ENCODE data around the gene SCP2.

Gene SCP2

DNA sequence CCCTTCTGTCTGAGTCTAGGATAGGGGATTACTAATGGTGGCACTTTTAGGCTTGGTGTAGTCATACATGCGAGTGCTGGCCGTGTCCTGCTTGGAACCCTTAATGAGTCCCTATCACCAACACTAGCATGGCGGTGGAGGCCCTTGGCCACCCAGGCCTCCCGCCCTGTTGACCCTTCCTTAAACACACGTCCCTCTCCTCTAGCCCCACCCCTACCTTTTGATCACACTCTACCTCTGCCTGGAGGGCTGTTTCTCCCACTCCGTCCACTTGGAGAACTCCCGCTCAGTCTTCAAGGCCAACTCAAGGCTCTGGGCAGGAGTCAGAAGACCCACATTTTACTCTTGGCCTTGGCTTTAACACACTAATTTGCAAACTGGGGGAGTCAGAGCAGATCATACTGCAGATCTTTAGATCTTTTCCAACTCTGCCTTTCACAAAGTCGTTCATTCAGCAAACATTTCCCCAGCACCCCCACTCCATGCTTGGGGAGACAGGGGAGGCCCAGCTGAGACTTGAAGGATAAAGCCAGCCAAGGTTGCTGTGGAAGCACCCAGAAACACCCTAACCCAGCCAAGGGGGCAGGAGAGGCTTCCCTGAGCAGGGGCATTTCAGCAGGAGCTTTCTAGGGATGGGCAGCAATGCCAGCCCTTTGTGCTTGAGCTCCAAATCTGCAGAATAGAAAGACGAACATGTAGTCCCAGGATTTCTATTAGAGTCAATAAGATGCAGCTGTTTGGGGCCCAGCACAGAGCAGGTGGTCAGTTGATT lies 136.9 kb downstream of the SCP2 start:
- Histone ChIP-seq H3K9me3 (ENCODE audit: control insufficient read depth in 2 of 2, low read length in 2 of 2) (no peaks in the 10 kb centered on the region), H3K9ac (ENCODE audit: low read depth in 1 of 2, low read length in 2 of 2) (no peak overlapping the region), H3K36me3 (ENCODE audit: control insufficient read depth in 2 of 2, insufficient read depth in 2 of 2, low read length in 2 of 2) (no peaks in the 10 kb centered on the region), H3K4me1 (ENCODE audit: control insufficient read depth in 2 of 2, insufficient read depth in 2 of 2, low read length in 2 of 2) (peaks cover 2 to 3% of the 10 kb centered on the region in 2 donors), H3K4me3 (ENCODE audit: low read length in 2 of 2) (no peak overlapping the region), H3K27ac (ENCODE audit: low read depth in 2 of 2, low read length in 2 of 2) (no peak overlapping the region), H3K27me3 (ENCODE audit: control insufficient read depth in 2 of 2, insufficient read depth in 2 of 2, low read length in 2 of 2) (peaks cover 17 to 35% of the 10 kb centered on the region in 2 donors)

DNA sequence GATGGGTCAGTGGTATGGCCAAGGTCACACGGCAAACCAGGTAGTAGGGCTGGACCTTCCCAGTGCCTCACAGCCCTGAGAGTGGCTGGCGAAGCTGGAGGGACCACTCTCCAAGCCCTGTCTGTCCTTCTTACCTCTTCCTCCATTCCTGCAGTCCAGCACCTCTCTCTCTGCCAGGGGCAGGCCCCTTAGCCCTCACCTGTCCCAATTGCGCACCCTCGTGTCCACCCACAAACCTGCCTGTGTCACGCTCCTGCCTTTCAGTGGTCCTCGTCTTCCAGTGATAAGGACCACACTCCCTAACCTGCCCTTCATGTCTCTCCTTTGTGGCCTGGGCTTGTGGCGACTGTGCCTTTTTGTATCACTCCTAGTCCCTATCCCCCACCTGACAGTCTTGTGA lies 138.3 kb downstream of the SCP2 start:
- no peaks in the 10 kb centered on the region for H3K9me3 ChIP-seq (ENCODE audit: control insufficient read depth in 2 of 2, low read length in 2 of 2)
- H3K9ac ChIP-seq (ENCODE audit: low read depth in 1 of 2, low read length in 2 of 2): no peak overlapping the region
- no peak overlapping the region for H3K4me3 ChIP-seq (ENCODE audit: low read length in 2 of 2)
- peaks cover 2 to 3% of the 10 kb centered on the region in 2 donors for H3K4me1 ChIP-seq (ENCODE audit: control insufficient read depth in 2 of 2, insufficient read depth in 2 of 2, low read length in 2 of 2)
- no peak overlapping the region for H3K27ac ChIP-seq (ENCODE audit: low read depth in 2 of 2, low read length in 2 of 2)
- peaks cover 10 to 31% of the 10 kb centered on the region in 2 donors for H3K27me3 ChIP-seq (ENCODE audit: control insufficient read depth in 2 of 2, insufficient read depth in 2 of 2, low read length in 2 of 2)
- no peaks in the 10 kb centered on the region for H3K36me3 ChIP-seq (ENCODE audit: control insufficient read depth in 2 of 2, insufficient read depth in 2 of 2, low read length in 2 of 2)

DNA sequence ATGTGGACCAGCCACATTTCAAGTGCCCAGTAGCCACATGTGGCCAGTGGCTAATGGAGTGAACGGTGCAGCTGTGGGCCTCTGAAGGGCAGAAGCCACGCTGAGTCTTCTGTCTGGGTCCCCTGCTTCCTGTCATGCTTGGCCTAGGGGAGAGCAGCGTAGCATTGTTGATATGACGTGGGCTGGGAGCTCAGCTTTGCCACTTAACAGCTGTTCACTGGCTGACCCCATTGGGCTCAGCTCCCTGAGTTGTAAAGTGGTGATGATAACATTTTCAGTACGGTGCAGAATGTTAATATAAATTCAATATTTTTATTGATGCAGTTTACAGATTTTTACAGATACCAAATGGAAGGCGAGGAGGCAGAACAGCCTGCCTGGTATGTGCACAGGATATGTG lies 139.4 kb downstream of the SCP2 start:
- Histone ChIP-seq H3K9ac (ENCODE audit: low read depth in 1 of 2, low read length in 2 of 2) (no peak overlapping the region), H3K36me3 (ENCODE audit: control insufficient read depth in 2 of 2, insufficient read depth in 2 of 2, low read length in 2 of 2) (no peaks in the 10 kb centered on the region), H3K4me1 (ENCODE audit: control insufficient read depth in 2 of 2, insufficient read depth in 2 of 2, low read length in 2 of 2) (peaks cover 0 to 2% of the 10 kb centered on the region in 2 donors), H3K9me3 (ENCODE audit: control insufficient read depth in 2 of 2, low read length in 2 of 2) (no peaks in the 10 kb centered on the region), H3K27me3 (ENCODE audit: control insufficient read depth in 2 of 2, insufficient read depth in 2 of 2, low read length in 2 of 2) (peaks cover 5 to 20% of the 10 kb centered on the region in 2 donors), H3K4me3 (ENCODE audit: low read length in 2 of 2) (no peak overlapping the region), H3K27ac (ENCODE audit: low read depth in 2 of 2, low read length in 2 of 2) (no peak overlapping the region)

DNA sequence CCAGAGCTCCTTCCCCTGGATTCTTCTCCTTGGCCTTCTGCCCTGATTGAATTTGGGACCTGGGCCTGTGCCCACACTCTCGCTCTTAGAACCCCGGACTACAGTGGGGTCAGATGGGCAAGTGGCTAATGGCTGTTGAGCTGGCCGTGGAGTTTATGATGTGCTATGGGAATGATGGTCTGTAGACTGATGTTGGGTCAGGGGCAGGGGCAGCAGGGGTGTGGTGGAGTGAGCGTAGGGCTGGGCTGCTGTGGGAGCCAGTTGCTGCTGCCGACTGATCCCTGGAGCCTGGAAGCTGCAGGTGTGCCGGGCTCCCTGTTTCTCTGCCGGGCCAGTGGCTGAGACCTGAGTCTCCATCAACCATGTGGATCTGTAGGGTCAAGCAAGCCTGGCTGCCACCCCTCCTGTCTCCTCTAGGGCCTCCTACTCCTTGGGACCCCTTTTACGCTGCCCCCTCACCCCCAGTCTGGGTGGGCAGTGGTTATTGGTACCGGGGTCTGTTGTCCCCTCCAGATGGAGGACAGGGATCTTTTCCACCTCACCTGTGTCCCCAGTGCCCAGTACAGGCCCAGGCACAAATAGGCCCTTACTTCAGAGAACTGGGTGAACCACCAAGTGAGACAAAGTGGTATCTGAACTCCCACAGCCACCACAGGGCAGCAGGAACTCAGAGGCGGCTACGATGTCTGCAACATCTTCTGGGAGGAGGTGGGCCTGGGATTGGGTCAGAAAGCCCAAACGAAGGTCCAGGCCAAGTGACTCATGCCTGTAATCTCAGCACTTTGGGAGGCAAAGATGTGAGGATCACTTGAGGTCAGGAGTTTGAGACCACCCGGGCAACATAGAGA lies 140.0 kb downstream of the SCP2 start:
- H3K9me3 ChIP-seq (ENCODE audit: control insufficient read depth in 2 of 2, low read length in 2 of 2): no peaks in the 10 kb centered on the region
- H3K27me3 ChIP-seq (ENCODE audit: control insufficient read depth in 2 of 2, insufficient read depth in 2 of 2, low read length in 2 of 2): peaks cover 5 to 18% of the 10 kb centered on the region in 2 donors
- H3K4me1 ChIP-seq (ENCODE audit: control insufficient read depth in 2 of 2, insufficient read depth in 2 of 2, low read length in 2 of 2): peaks cover 0 to 2% of the 10 kb centered on the region in 2 donors
- no peak overlapping the region for H3K4me3 ChIP-seq (ENCODE audit: low read length in 2 of 2)
- no peaks in the 10 kb centered on the region for H3K36me3 ChIP-seq (ENCODE audit: control insufficient read depth in 2 of 2, insufficient read depth in 2 of 2, low read length in 2 of 2)
- H3K9ac ChIP-seq (ENCODE audit: low read depth in 1 of 2, low read length in 2 of 2): no peak overlapping the region
- no peak overlapping the region for H3K27ac ChIP-seq (ENCODE audit: low read depth in 2 of 2, low read length in 2 of 2)

DNA sequence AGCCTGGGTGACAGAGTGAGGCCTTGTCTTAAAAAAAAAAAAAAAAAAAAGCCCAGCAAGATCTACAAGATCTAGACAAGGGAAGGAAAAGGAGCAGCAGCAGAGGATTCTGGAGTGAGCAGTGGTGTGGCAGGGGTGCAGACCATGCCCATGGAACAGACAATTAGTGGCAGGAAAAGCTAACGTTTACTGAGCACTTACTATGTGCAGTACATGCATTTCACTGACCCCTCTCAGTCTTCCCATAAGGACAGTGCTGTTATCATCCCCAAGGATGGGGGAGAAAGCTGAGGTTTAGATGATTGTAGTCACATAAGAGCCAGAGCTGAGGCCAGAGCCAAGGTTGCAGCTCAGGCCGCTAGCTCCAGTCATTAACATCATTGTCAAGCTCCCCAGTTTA lies 140.8 kb downstream of the SCP2 start:
- Histone ChIP-seq H3K9ac (ENCODE audit: low read depth in 1 of 2, low read length in 2 of 2) (no peak overlapping the region), H3K4me1 (ENCODE audit: control insufficient read depth in 2 of 2, insufficient read depth in 2 of 2, low read length in 2 of 2) (no peaks in the 10 kb centered on the region), H3K36me3 (ENCODE audit: control insufficient read depth in 2 of 2, insufficient read depth in 2 of 2, low read length in 2 of 2) (no peaks in the 10 kb centered on the region), H3K4me3 (ENCODE audit: low read length in 2 of 2) (no peak overlapping the region), H3K27ac (ENCODE audit: low read depth in 2 of 2, low read length in 2 of 2) (no peak overlapping the region), H3K9me3 (ENCODE audit: control insufficient read depth in 2 of 2, low read length in 2 of 2) (no peaks in the 10 kb centered on the region), H3K27me3 (ENCODE audit: control insufficient read depth in 2 of 2, insufficient read depth in 2 of 2, low read length in 2 of 2) (peaks cover 2 to 10% of the 10 kb centered on the region in 2 donors)

DNA sequence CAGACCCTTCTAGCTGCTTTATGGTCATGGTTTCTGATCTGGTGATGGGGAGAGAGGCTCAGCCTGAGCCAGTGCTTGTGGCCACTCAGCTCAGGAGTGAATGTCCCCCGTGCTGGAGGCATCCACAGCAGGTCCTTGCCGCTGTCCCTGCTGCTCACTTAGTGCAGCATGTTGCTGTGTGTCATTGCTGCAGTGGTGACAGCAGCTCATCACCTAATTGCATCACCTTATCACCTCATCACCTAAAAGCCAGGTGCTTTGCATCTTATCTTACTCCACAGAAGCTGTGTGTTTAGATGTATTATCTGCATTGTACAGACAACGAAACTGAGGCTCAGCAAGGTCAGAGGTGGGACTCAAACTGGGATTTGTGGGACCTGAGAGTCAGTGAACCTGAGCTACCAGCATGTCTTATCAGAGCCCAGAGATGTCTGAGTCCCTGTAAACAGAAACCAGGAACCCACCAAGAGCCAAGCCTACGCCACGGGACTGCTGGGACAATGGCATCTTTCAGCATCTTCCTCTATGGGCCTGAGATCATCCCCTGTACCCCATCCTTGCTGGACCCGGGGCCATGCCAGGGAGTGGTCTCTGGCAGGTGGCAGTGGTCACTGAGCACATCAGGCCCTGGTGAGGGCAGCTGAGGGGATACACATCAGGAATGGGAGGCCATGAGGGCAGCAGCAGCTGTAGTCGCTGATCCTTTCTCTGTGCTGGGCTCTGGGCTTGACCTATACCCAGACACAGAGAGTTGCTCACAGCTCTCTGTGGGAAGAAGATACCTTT lies 141.4 kb downstream of the SCP2 start:
- Histone ChIP-seq H3K27ac (ENCODE audit: low read depth in 2 of 2, low read length in 2 of 2) (no peak overlapping the region), H3K4me1 (ENCODE audit: control insufficient read depth in 2 of 2, insufficient read depth in 2 of 2, low read length in 2 of 2) (no peaks in the 10 kb centered on the region), H3K4me3 (ENCODE audit: low read length in 2 of 2) (no peak overlapping the region), H3K36me3 (ENCODE audit: control insufficient read depth in 2 of 2, insufficient read depth in 2 of 2, low read length in 2 of 2) (no peaks in the 10 kb centered on the region), H3K27me3 (ENCODE audit: control insufficient read depth in 2 of 2, insufficient read depth in 2 of 2, low read length in 2 of 2) (peaks cover 2 to 5% of the 10 kb centered on the region in 2 donors), H3K9ac (ENCODE audit: low read depth in 1 of 2, low read length in 2 of 2) (no peak overlapping the region), H3K9me3 (ENCODE audit: control insufficient read depth in 2 of 2, low read length in 2 of 2) (no peaks in the 10 kb centered on the region)

DNA sequence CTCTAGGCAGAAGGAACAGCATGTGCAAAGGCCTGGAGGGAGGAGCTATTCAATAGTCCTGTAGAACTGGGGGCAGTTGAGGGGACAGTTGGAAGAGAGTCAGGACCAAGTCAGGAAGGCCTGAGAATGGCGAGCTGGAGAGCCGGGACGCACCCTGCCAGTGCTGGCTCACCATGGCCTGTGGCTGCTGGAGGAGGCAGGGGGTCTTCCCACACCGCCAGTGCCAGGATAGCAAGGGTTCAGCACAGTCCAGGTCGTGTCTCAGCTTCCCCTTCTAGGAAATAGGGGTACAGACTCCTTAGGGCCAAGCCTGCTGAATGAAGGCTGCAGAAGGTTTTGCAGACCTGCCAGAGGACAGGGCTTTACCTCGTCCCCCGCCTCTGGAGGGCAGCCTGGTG lies 142.2 kb downstream of the SCP2 start:
- Histone ChIP-seq H3K36me3 (ENCODE audit: control insufficient read depth in 2 of 2, insufficient read depth in 2 of 2, low read length in 2 of 2) (no peaks in the 10 kb centered on the region), H3K27me3 (ENCODE audit: control insufficient read depth in 2 of 2, insufficient read depth in 2 of 2, low read length in 2 of 2) (peaks cover 0 to 2% of the 10 kb centered on the region in 2 donors), H3K4me1 (ENCODE audit: control insufficient read depth in 2 of 2, insufficient read depth in 2 of 2, low read length in 2 of 2) (no peaks in the 10 kb centered on the region), H3K9me3 (ENCODE audit: control insufficient read depth in 2 of 2, low read length in 2 of 2) (no peaks in the 10 kb centered on the region), H3K4me3 (ENCODE audit: low read length in 2 of 2) (no peak overlapping the region), H3K9ac (ENCODE audit: low read depth in 1 of 2, low read length in 2 of 2) (no peak overlapping the region), H3K27ac (ENCODE audit: low read depth in 2 of 2, low read length in 2 of 2) (no peak overlapping the region)

DNA sequence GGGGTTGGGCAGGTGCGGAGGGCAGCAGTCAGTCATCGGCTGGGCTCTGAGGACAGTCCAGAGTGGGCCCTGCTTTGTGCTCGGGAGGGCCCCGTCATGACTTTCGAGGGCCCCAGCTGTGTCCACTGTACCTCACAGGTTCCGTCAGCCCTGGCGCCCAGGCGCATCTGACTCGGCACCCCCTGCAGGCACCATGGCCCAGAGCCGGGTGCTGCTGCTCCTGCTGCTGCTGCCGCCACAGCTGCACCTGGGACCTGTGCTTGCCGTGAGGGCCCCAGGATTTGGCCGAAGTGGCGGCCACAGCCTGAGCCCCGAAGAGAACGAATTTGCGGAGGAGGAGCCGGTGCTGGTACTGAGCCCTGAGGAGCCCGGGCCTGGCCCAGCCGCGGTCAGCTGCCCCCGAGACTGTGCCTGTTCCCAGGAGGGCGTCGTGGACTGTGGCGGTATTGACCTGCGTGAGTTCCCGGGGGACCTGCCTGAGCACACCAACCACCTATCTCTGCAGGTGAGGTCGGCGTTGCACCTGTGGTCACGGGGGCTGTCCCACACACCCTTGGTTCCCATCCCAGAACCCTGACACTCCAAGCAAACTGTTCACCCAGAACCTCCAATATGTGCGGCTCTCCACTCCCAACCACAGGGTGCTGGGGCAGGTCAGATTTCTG lies 142.7 kb downstream of the SCP2 start:
- H3K4me3 ChIP-seq (ENCODE audit: low read length in 2 of 2): no peak overlapping the region
- H3K4me1 ChIP-seq (ENCODE audit: control insufficient read depth in 2 of 2, insufficient read depth in 2 of 2, low read length in 2 of 2): no peaks in the 10 kb centered on the region
- H3K27ac ChIP-seq (ENCODE audit: low read depth in 2 of 2, low read length in 2 of 2): no peak overlapping the region
- no peaks in the 10 kb centered on the region for H3K36me3 ChIP-seq (ENCODE audit: control insufficient read depth in 2 of 2, insufficient read depth in 2 of 2, low read length in 2 of 2)
- H3K9ac ChIP-seq (ENCODE audit: low read depth in 1 of 2, low read length in 2 of 2): no peak overlapping the region
- peaks cover 0 to 2% of the 10 kb centered on the region in 2 donors for H3K27me3 ChIP-seq (ENCODE audit: control insufficient read depth in 2 of 2, insufficient read depth in 2 of 2, low read length in 2 of 2)
- no peaks in the 10 kb centered on the region for H3K9me3 ChIP-seq (ENCODE audit: control insufficient read depth in 2 of 2, low read length in 2 of 2)

DNA sequence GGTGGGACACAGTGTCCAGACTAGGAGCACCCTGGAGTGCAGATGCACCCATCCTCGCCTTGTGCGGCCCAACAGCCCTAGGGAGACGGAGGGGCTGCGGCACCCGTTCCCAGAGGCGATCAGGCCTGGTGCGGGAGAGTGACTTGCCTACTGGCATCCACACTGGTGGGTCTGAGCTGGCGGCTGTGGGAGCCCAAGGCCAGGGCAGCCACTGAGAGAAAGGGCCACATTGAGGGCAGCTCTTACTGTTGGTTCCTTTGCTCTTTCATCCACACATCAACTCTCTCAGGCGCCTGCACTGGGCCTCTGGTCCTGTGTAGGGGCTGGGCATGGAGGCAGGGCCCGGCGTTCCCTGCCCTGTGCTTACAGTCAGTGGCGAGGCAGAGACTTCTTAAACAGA lies 143.5 kb downstream of the SCP2 start:
- Histone ChIP-seq H3K27me3 (ENCODE audit: control insufficient read depth in 2 of 2, insufficient read depth in 2 of 2, low read length in 2 of 2) (no peaks in the 10 kb centered on the region), H3K9me3 (ENCODE audit: control insufficient read depth in 2 of 2, low read length in 2 of 2) (no peaks in the 10 kb centered on the region), H3K4me1 (ENCODE audit: control insufficient read depth in 2 of 2, insufficient read depth in 2 of 2, low read length in 2 of 2) (no peaks in the 10 kb centered on the region), H3K4me3 (ENCODE audit: low read length in 2 of 2) (no peak overlapping the region), H3K27ac (ENCODE audit: low read depth in 2 of 2, low read length in 2 of 2) (no peak overlapping the region), H3K9ac (ENCODE audit: low read depth in 1 of 2, low read length in 2 of 2) (no peak overlapping the region), H3K36me3 (ENCODE audit: control insufficient read depth in 2 of 2, insufficient read depth in 2 of 2, low read length in 2 of 2) (no peaks in the 10 kb centered on the region)

Measured in mucosa of rectum (tissue), 2 donors.